GM12878 (cell line): ENCODE data around the gene IRF1. TPM values are rescaled to one million over a fixed set of nuclear protein-coding genes. Genes with fewer than 3 reads are reported as not detected.

Source experiments
- ATAC-seq: fragments of 200-7000 bp; cut with Tn5 transposase; 3 replicates; pipeline ENCODE4 v1.9.1; 2020; ENCODE audit warnings: mild to moderate bottlenecking, moderate library complexity
- BruUV-seq: library from RNA; stranded (reverse); fragments of 400-500 nt; replicated peaks from 2 replicates; lab custom pipeline; 2021; lab: Mats Ljungman, UMichigan
- CTCF ChIA-PET: fragments of 300-600 bp; sonication (Branson Sonifier 250); formaldehyde crosslinking; extraction: SDS; loops from one replicate; lab custom pipeline; 2021; ENCODE audit warnings: inconsistent platforms; lab: Yijun Ruan, JAX
- POLR2A ChIA-PET: fragments of 350-600 bp; formaldehyde crosslinking; extraction: SDS; loops from one replicate; lab custom pipeline; 2021; ENCODE audit warnings: inconsistent platforms; lab: Charles Lee
- RAD21 ChIA-PET: fragments of 300-600 bp; sonication (Branson Sonifier 250); formaldehyde crosslinking; loops from one replicate; lab custom pipeline; 2023; ENCODE audit warnings: antibody characterized with exemption; ENCODE audit not compliant: unreplicated experiment; lab: Charles Lee
- SMC1A ChIA-PET: fragments of 300-600 bp; sonication (Branson Sonifier 250); formaldehyde crosslinking; loops from one replicate; lab custom pipeline; 2023; ENCODE audit not compliant: unreplicated experiment, uncharacterized antibody; lab: Charles Lee
- DNase-seq: peaks from one replicate; pipeline ENCODE4 v3.0.0-alpha.2; 2011; ENCODE audit warnings: low read depth, low spot score
- FAIRE-seq: peaks from 3 replicates; lab custom pipeline; 2011; peaks lifted over from hg19 to GRCh38; lab: Jason Lieb, UNC
- H2AFZ ChIP-seq: 2 replicates; pipeline ENCODE4 v1.6.0; 2011; ENCODE audit warnings: low read depth, low read length, control low read depth; ENCODE audit not compliant: control insufficient read depth
- H3K27ac ChIP-seq: 2 replicates; pipeline ENCODE4 v1.5.1; 2011; ENCODE audit warnings: control low read depth; ENCODE audit not compliant: control insufficient read depth, insufficient read depth
- H3K27me3 ChIP-seq, 2 experiments: replicated peaks in 1 of 2; 2 replicates each; pipeline versions ENCODE4 v1.6.0 to v1.6.1; 2011; ENCODE audit warnings: low read length in 1 of 2; ENCODE audit not compliant: control insufficient read depth in 2 of 2, insufficient read depth in 2 of 2
- H3K36me3 ChIP-seq, 2 experiments: 2 replicates each; pipeline ENCODE4 v1.5.1; 2011; ENCODE audit warnings: low read length in 1 of 2; ENCODE audit not compliant: control insufficient read depth in 2 of 2, insufficient read depth in 2 of 2
- H3K4me1 ChIP-seq: 2 replicates; pipeline ENCODE4 v1.6.1; 2011; ENCODE audit warnings: mild to moderate bottlenecking, low read length, moderate library complexity, mixed read lengths; ENCODE audit not compliant: control insufficient read depth, insufficient read depth
- H3K4me2 ChIP-seq: 2 replicates; pipeline ENCODE4 v1.6.0; 2011; ENCODE audit warnings: control low read depth; ENCODE audit not compliant: control insufficient read depth, insufficient read depth
- H3K4me3 ChIP-seq: fragments of 200-600 bp; sonication (generic); 2 replicates; pipeline ENCODE4 v1.5.1; 2016
- H3K79me2 ChIP-seq: 2 replicates; pipeline ENCODE4 v1.6.0; 2011; ENCODE audit warnings: low read length; ENCODE audit not compliant: control insufficient read depth, insufficient read depth
- H3K9ac ChIP-seq: 2 replicates; pipeline ENCODE4 v1.8.0; 2011; ENCODE audit warnings: low read length, control low read depth, mixed read lengths; ENCODE audit not compliant: control insufficient read depth, insufficient read depth
- H3K9me3 ChIP-seq: replicated peaks from 3 replicates; pipeline ENCODE4 v1.5.1; 2011; ENCODE audit warnings: mild to moderate bottlenecking, low read length; ENCODE audit not compliant: control insufficient read depth, insufficient read depth
- H4K20me1 ChIP-seq: 2 replicates; pipeline ENCODE4 v1.6.0; 2011; ENCODE audit not compliant: control insufficient read depth, insufficient read depth
- HDAC2 ChIP-seq: fragments of 200-600 bp; sonication (generic); IDR thresholded peaks from 2 replicates; pipeline ENCODE4 v1.6.1; 2017
- MEF2A ChIP-seq: IDR thresholded peaks from 2 replicates; pipeline ENCODE4 v1.6.1; 2011; ENCODE audit warnings: low read depth, mild to moderate bottlenecking, low read length, moderate library complexity; ENCODE audit not compliant: insufficient read depth
- SMC3 ChIP-seq: IDR thresholded peaks from 2 replicates; pipeline ENCODE4 v1.6.1; 2011; ENCODE audit warnings: low read length, improper control_type of control experiment, borderline replicate concordance
- ZBTB33 ChIP-seq: fragments of 450-650 bp; IDR thresholded peaks from 2 replicates; pipeline ENCODE4 v1.6.1; 2017; ENCODE audit warnings: mild to moderate bottlenecking
- WGBS: methylation state at CpG from one replicate; pipeline ENCODE4 v1.1.6; 2016; ENCODE audit warnings: low lambda C conversion rate; ENCODE audit not compliant: insufficient replicate concordance, insufficient coverage; ENCODE audit errors: missing lambda C conversion rate; 5-methylcytosine and 5-hydroxymethylcytosine counted together
- in situ Hi-C: fragments of 300-500 bp; cut with MboI; formaldehyde crosslinking; loops from 9 replicates; pipeline ENCODE4 v1.14.3; 2018; ENCODE audit warnings: mixed read lengths
- intact Hi-C: fragments of 100-400 bp; cut with micrococcal nuclease; formaldehyde crosslinking; loops from one replicate; pipeline ENCODE4 v1.14.2; 2022; ENCODE audit not compliant: unreplicated experiment
- polyA plus RNA-seq, 11 experiments: library from polyadenylated mRNA; depleted of rRNA in 4 of 11; unstranded in 6 of 11; stranded (reverse) in 5 of 11; fragments of >200 nt; fragmentation: Nextera tagmentation in 4 of 11; fragmentation: Illumina TruSeq in 1 of 11; extraction: Ambion mirVana in 4 of 11; extraction: Trizol in 1 of 11; gene quantifications; 1 replicate in 1 of 11; 2 replicates in 10 of 11; pipeline versions ENCODE4 v1.2.1 to v1.2.3, GENCODE V29; 2011 to 2016; ENCODE audit warnings: inconsistent platforms in 2 of 11, missing spikeins in 2 of 11, low read depth in 1 of 11
- total RNA-seq, 4 experiments: library from RNA; depleted of rRNA in 3 of 4; stranded (reverse); fragments of >200 nt in 3 of 4; fragmentation: Illumina TruSeq in 1 of 4; extraction: Trizol in 1 of 4; gene quantifications; 2 replicates each; pipeline versions ENCODE4 v1.2.1 to v1.2.3, GENCODE V29; 2013 to 2021

The IRF1 gene
- total and polyA plus RNA-seq, 10 of the 15 experiments (the other 5 are each of a cell fraction or from before 2014, with no cell fraction given), result 6.9 to 68.0 (median 49.6) TPM

- peaks cover 39% of the 10 kb centered on the region for H4K20me1 ChIP-seq
- intact Hi-C loops, result no loop called here
- H3K4me2 ChIP-seq, result peak overlapping the region; percentile 95
These were observed 2.0 kb downstream of the IRF1 start for GRCh38 chr5:132488590-132488989.

More at GRCh38 chr5:132488590-132488989, 2.0 kb downstream of the IRF1 start:
- Histone ChIP-seq H3K4me1 (peaks cover 43% of the 10 kb centered on the region), H2AFZ (no peak overlapping the region), H3K9ac (peak overlapping the region; percentile 96), H3K79me2 (peaks cover 72% of the 10 kb centered on the region)
- DNase-seq, result no peak
- RAD21 ChIA-PET, result interaction anchor here (1.8 to 27.2 kb wide), 12 partner anchors 10 to 101 kb away, joined by 5 to 453 read pairs (median 38); no protein-coding TSS in a partner anchor
- TF ChIP-seq ZBTB33, result no peak
- TF ChIP-seq HDAC2, result no peak
- TF ChIP-seq MEF2A, result no peak
- no peak for TF ChIP-seq SMC3
- TF ChIP-seq, all 136 proteins: peak for 0
- H3K36me3 ChIP-seq, result peaks cover 42 to 50% of the 10 kb centered on the region in 2 experiments
- H3K27me3 ChIP-seq, result no peaks in the 10 kb centered on the region
- no peak for FAIRE-seq
- POLR2A ChIA-PET, result interaction anchor here (1.2 to 24.5 kb wide), 9 partner anchors 15 to 101 kb away, joined by 4 to 389 read pairs (median 24); no protein-coding TSS in a partner anchor
- 3% methylated on average over 2 of the region's 2 CpGs for WGBS
- no TSS peak for BruUV-seq
- peak overlapping the region; percentile 98 for H3K4me3 ChIP-seq
- ATAC-seq, result no peak
- in situ Hi-C loops, result no loop called here
- peak overlapping the region; percentile 97 for H3K27ac ChIP-seq
- SMC1A ChIA-PET, result interaction anchor here (1.0 to 8.5 kb wide), 17 partner anchors 9 to 101 kb away, joined by 3 to 123 read pairs (median 13); no protein-coding TSS in a partner anchor
- H3K9me3 ChIP-seq, result no peaks in the 10 kb centered on the region
- CTCF ChIA-PET, result interaction anchor here (0.7 to 13.0 kb wide), 18 partner anchors 10 to 298 kb away, joined by 3 to 184 read pairs (median 16); no protein-coding TSS in a partner anchor
